Stimulated activated CD8-positive, alpha-beta memory T cell treated with anti-CD3 and anti-CD28 coated beads, Interleukin-4, amount 100 ng/mL, for 24 hours (primary cell): ENCODE measurements around the gene IRF4.

Experiments
- DNase-seq: peaks from one replicate; pipeline ENCODE4 v3.0.0-alpha.2; 2020; ENCODE audit warnings: low read depth

IRF4 gene

DNA sequence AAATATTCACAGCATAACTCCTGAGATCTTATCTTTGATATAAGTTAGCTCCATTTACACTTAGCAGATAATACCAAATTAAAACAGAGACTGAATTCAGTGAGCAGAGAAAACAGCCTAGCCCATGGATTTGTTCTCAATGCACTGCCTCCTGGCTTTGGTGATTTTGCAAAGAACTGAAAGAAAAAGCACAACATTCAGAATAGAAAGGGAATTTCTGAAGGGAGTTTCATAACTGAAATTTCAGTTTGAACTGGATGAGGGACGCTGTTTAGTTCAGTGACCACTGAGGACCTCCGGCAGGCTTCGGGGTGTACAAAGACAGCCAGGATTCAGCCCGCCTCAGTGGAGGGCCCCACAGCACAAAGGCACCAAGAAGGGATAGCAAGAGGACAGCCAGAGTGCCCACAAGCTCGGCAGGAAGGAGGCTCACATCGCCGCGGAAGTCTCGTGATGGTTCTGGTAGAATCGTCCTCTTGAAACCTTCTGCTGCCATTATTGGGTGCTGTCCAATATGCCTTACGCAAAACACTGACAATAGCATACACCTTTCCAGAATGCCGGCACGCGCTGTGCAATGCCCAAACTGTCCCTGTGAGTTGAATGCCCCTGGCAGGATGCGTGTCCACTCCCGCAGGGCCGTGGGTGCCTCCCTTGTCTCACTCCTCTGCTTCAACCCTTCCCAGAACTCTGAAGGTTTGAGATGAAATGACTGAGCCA lies 9.7 kb upstream of the IRF4 start:
- DNase-seq: no peak

DNA sequence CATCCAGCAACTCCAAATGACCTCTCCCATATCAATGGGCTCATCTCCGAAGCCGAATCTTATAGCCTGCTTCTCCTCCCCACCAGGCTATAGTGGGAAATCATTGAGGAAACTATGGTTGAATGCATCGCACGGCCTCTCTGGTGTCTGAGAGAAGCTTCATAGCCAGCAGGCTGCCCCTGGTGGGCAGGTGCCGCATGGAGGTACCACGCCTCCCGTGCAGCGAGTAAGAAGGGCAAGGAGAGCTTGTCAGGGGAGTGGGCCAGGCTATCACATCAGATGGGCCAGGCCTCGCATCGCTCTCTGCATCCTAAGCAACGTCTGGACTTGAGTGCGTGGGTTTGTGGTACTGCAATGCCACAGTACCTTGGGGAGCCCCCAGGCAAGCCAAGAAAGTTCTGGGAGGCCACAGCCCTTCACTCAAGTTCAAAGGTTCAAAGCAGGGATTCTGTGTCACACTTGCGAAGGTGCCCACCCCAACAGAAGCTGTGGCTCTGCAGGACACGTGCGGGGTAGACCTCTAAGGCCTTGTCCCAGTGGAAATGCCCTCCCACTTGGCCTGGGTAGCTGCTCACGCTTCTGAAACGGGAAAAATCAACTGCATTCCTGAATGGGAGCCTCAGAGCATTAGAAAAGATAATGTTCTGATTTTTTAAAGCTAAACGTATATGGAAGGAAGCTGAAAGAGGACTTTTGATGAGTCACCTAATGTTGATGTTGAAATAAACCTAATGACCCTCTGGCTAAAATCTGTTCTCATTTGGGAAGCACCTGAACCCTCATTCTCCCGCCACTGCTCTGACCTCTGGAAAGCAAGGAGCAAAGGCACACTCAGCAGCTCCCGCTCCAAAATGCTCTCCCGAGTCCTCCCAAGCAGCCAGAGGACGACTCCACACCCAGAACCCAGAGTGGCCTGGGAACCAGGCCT lies 8.4 kb upstream of the IRF4 start:
- no peak for DNase-seq

DNA sequence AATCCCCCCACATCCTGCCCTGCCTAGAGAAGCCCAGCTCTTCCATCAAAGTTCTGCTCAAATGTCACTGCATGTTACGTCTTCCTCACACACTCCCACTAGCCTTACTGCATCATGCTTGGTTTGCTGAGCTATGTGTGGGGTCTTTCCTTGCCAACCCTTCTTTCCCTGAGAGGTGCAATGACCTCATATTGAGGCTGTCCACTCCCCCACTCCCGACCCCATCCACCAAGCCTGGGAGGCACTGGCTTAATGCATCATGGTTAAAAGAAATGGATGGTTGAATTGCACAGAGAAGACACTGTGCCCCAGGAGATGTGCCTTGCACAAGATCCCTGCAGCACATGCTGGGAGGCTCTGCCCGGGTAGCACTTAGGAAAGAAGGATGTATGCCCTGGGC lies 7.7 kb upstream of the IRF4 start:
- no peak for DNase-seq

DNA sequence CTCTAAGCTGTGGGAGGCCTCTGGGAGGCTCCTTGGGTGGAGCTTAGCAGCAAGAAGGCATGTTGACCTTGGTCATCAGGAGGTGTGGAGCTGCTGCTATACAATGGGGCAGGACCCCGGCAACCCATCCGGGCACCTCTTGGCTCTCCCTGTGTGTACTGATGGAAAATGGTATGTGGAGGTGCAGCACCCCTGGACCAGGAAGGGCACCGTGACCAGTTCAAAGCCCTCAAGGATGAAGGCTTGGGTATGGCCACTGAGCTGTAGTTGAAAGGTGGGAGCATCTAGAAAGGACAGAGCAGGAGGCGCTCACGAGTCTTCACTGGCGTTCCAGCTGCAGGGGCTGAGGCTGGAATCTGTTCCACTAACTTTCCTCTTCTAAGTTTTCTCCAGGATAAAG lies 6.7 kb upstream of the IRF4 start:
- DNase-seq: no peak

DNA sequence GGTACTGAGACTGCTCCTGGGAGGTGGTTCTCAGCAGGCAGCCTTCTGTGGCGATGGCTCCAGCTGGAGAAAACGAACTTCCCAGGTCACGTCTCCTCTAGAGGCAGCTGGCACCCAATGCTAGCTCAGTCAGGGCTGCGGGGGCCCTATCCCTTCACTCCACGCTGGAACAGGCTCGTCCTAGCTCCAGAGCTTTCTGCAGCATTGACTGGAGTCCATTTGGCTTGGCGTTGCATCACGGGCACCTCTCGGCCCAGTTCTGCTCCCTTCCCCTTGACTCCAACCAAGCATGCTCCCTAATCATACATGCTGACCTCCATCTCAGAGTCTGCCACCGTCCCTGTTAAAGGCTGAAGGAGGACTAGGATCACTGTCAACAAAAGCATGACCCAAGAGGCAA lies 5.9 kb upstream of the IRF4 start:
- DNase-seq: no peak

DNA sequence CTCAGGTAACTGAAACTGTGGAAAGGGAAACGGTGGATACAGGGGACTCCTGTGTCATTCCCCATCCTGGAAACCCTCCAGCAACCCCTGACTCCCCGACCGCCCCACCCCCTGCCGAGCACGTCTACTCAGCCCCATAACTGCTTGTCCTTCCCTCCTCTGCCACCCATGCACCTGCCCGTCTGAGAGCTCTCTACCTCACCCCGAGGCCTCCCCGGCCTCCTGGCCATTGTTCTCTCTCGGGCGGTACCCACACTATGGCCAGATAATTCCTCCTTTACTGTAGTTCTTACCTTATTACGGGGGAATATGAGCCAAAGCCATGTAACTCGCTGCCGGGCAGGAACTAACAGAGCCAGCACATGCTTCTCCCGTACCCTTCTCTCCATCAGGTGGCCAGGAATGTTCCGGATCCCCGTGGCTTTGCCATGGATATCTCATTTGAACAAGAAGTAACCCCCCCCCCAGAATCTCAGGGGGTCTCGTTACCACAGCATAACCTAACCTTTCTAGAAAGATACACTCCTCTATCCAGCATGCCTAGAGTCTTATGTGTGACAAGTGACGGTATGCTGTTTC lies 4.8 kb upstream of the IRF4 start:
- no peak for DNase-seq

DNA sequence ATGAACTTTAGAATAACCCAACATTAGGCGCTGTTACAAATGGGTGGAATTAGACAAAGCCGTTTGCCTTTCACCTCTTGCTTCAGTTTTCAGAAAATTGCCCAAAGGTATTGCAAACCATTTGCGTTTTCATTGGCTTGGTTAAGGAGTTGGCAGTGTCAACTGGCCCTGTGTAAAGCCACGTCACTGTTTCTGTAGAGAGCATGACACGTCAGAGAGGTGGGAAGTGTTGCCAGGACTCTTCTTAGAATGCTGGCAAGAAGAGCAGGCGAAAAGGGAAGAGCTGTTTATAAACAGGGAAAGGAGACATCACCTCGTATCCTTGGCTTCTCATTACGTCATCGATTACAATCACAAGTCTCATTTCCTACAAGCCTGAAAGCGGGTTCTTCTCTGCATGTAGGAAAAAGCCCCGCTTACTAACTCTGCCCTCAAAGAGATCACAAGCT lies 4.2 kb upstream of the IRF4 start:
- DNase-seq: no peak

DNA sequence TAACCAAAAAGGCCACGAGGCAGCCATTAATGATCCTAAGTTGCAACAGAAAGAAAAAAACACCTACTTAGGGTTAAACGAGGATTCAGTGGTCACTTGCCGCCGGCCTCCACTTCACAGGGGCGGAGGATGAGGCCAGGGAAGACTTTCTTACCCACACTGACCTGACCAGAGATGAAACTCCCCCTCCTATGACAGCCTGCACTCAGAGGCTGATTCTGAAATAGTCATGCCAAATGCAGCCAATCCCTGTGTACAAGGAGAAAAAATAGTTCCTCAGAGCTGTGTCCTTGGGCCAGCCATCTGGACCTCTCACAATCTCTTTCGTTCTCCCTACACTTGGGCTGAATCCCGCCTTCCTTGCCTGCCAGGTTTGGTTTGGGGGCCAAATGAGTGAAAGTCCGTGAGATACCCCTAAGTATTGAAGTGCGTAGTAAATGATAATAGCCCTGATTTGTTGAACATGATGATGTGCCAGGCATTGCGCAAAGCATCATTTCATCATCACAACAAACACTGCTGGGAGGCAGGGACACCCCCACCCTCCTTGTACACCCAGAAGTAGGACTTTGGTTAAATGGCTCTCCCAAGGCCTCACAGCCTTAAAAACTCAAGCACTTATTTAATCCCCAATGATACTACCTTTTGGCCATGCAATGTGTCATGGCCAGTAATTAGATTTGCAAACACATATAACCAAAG lies 3.2 kb upstream of the IRF4 start:
- no peak for DNase-seq

DNA sequence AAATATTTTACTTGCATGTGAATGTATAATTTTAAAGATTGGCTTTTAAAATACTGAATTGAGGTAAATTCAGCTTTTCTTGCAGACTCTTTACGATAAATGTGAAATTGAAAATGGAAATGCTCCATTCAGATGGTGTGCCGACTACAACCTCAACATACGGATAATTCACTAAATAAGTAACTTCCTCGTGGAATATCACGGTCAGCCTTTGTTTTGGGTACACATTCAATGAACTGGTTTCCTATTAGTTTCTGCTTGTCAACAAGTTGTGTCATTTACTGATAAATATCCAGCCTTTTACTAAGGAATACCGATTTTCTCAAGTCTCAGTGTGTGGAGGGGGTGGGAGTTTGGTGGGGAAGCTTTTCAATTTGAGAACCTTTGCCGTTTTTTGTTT lies 2.4 kb upstream of the IRF4 start:
- DNase-seq: no peak

DNA sequence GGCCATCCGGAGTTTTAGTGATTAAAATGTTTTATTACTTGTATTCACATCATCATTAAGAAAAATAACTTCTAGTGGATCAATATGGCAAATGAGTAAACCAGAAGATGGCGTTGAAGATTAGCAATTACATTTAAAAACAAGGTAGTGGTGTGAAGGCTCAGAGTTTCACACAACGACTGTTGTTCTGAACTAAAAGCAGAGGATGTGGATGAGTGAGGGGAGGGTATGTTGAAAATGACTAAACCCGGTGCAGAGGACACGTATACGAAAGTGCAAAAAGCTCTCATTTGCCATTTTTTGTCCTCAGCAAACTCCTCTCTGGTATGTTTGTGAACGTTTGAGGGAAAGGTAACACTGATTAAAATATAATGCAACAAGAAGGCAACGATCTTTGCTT lies 1.9 kb upstream of the IRF4 start:
- DNase-seq: no peak

DNA sequence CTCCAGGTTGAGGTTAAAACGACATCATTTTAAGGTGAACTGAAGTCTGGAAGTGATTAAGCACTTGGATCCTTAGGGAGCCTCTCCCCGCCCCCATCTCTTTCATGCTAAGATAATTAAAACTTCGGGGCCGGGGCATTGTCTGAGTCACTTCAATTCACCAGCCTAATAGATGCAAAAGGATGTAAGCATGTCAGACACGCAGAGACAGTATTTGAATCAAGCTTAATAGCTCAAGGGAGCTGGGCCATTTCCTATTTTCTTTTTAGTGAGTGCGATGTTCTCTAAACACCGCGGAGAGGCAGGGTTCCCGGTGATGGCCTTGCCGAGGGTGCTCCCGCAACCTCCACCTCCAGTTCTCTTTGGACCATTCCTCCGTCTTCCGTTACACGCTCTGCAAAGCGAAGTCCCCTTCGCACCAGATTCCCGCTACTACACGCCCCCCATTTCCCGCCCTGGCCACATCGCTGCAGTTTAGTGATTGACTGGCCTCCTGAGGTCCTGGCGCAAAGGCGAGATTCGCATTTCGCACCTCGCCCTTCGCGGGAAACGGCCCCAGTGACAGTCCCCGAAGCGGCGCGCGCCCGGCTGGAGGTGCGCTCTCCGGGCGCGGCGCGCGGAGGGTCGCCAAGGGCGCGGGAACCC lies 516 bp upstream of the IRF4 start:
- DNase-seq: no peak

DNA sequence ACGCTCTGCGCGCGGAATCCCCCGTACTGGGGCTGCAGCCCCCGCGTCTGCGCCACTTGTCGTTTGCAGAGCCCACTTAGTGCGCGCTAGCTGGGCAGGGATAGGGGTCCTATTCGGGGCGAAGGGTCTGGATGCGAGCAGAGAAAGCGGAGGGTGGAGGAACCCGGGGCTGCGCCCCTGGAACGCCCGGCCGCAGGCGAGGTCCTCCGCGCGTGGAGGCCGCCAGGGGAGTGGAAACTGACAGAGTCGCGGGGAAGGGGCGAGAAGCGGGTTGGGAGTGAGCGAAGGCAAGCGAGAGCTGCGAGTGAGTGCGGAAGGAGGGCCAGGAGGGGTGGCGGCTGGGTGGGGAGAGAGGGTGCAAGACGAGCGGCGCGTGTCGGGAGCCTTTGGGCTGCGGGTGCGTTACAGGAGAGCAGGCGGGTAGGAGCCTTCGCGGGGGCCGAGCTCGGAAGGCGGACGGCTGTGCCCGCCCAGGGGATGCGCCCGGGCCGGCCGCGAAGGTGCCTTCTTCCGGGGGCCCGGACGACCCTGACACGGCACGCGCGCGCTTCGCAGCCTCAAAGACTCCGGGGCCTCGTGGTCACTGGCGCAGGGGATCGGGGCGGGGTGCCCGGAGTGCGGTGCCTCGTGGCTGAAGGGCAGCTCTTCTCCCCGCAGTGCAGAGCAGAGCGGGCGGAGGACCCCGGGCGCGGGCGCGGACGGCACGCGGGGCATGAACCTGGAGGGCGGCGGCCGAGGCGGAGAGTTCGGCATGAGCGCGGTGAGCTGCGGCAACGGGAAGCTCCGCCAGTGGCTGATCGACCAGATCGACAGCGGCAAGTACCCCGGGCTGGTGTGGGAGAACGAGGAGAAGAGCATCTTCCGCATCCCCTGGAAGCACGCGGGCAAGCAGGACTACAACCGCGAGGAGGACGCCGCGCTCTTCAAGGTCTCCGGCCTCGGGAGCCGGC lies 1.2 kb downstream of the IRF4 start:
- DNase-seq: no peak

DNA sequence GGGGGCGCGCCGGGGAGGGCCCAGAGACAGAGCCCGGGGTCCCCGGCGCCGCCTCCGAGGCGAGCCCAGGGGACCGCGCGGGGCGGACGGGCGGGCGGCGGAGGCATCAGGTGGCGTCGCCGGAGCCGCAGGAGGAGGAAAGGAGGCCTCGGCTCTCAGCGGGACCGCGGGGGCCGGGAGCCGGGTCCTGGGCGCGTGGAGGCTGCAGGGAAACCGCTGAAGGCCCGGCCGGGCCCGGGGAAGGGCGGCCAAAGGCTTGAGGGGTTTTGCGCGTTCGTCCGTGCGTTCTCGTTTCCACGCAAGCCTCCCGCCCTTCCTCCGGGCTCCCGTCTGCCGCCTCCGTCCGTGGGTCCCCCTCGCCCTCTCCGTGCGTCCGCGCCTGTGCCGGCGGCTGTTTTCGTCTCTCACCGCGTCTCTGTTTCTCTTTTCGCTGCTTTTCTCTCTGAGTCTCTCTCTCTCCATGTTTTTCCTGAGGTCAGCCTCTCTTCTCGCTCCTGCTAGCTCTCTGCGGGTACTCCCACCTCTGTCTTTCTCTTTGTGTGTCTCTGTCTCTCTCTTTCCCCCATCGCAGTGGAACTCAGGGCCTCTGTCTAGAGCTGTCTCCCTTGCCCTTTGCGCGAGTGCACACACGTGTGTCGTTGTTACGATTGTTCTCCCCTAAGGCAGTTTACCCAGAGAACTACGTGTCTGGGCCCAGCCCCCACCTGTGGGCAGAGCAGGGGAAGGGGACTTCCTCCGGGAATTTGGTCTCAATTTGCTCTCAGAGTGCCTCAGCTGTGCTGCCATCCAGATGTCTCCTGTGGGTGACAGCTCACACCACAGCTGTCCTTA lies 2.1 kb downstream of the IRF4 start:
- DNase-seq: no peak

DNA sequence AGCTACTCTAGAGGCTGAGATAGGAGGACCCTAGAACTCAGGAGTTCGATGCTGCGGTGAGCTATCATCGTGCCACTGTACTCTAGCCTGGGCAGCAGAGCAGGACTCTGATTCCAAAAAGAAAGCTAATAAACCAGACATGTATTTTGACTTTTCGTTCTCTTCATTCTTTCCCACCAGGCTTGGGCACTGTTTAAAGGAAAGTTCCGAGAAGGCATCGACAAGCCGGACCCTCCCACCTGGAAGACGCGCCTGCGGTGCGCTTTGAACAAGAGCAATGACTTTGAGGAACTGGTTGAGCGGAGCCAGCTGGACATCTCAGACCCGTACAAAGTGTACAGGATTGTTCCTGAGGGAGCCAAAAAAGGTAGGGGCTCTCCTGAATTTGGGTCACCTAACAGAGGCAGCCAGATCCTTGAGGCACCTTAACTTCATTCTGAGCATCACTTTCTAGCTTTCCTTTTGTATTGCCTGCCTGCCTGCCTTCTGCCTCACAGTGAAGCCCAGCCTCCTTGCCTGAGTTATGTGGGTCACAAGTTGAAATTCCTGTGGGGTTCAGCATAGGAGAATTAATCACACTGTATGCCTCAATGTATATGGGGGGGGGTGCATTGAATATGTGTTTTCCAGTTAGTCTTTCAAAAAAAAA lies 3.2 kb downstream of the IRF4 start:
- DNase-seq: no peak

DNA sequence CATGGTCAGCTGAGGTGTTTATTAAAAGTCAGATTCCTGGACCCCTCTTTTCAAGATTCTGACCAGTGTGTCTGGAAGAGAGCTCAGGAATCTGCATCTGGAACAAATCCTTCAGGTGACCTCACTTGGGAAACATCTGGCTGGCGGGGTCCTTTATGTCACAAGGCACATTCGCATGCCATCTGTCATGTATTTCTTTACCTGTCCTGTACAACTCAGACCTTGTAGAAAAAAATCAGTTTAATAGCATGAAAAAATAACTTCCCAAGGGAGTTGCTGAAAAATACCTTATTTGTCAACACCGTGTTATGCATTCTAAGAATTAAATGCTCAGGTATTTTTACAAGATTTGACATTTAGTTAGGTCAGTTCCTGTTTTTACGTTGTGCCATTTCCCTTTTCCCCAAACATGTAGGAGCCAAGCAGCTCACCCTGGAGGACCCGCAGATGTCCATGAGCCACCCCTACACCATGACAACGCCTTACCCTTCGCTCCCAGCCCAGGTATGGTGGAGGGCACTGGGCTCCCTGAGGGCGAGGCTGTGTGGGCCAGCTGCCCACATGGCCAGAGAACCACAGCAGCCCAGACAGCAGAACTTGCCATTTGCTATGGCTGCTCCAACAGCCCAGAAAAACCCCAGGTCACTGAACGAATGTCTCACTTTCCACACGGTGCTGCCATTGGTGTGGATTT lies 4.0 kb downstream of the IRF4 start:
- DNase-seq: no peak

DNA sequence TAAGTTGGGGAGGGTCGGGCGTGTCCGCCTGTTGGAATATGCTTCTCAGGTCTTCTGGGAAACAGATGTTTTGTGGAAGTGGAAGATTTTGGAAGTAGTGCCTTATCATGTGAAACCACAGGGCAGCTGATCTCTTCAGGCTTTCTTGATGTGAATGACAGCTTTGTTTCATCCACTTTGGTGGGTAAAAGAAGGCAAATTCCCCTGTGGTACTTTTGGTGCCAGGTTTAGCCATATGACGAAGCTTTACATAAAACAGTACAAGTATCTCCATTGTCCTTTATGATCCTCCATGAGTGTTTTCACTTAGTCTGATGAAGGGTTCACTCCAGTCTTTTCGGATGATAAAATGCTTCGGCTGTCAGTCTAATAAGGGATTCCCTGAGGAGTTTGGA lies 4.6 kb downstream of the IRF4 start:
- no peak for DNase-seq

DNA sequence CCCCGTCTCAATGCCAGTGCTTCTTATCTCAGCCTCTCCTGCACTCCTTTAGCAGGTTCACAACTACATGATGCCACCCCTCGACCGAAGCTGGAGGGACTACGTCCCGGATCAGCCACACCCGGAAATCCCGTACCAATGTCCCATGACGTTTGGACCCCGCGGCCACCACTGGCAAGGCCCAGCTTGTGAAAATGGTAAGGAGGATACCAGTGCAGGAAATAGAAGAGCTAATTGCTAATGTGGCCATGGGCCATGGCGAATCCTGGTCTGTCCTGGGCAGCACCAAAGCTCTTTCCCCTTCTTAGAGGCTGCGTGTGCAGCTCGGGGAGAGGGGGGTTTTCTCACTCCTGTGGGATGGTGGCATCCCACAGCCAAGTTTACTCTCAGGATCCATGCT lies 5.5 kb downstream of the IRF4 start:
- no peak for DNase-seq

DNA sequence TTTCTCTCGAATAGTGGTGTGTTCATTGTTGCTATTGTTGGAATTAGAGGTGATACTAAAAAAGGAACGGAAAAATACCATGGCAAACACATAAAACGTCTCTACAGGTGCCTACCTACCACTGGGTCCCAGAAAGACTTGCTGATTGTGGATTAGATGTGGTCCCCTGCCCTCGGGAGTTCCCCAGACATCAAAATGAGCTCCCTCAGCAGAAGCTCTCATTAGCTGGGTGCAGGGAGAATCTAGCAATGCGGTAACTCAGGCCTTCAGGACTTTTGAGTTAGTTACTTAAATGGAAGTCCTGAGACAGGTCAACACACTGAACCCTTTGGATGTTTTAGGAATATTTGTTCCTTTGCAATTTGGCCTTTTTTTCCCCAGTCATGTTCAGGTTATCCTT lies 6.1 kb downstream of the IRF4 start:
- DNase-seq: no peak

DNA sequence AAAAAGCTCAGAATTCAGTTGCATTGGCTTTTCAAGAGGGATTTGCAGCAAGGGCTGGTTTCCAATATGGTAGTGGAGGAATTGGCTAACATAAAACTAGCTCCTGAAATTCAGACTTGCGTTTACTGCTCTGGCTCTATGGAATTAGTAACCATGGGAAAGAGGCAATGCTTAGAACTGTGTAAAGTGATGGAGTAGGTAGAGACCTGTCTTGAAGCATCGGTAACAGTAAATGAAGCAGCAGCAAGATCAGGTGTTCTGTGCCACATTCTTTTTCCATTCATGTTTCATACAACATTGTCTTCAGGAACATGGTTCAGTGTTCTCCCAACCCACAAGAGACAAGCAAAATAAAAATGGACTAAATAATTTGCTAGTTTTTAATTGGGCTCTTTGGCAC lies 6.5 kb downstream of the IRF4 start:
- no peak for DNase-seq
